HepG2 (cell line): Measurements from ENCODE around the gene HDHD3. TPM values are rescaled to one million over a fixed set of nuclear protein-coding genes. Genes with fewer than 3 reads are reported as not detected.

Experiments
- CBX1 ChIP-seq: IDR thresholded peaks from one replicate; pipeline ENCODE4 v1.6.1; 2016; ENCODE audit warnings: antibody characterized with exemption, low read depth
- GRHL1 ChIP-seq: sonication (generic); formaldehyde crosslinking; conservative IDR thresholded peaks from 2 replicates; pipeline ENCODE4 v1.8.0; 2022; ENCODE audit warnings: missing genetic modification reagents
- HINFP ChIP-seq: sonication (generic); formaldehyde crosslinking; IDR thresholded peaks from 2 replicates; pipeline ENCODE4 v1.4.0; 2020; ENCODE audit warnings: low read depth, mild to moderate bottlenecking, missing genetic modification reagents
- HNRNPL ChIP-seq: fragments of 200-400 bp; formaldehyde crosslinking; IDR thresholded peaks from 2 replicates; pipeline ENCODE4 v1.6.1; 2017; ENCODE audit warnings: mild to moderate bottlenecking, low read depth, low read length
- JDP2 ChIP-seq: sonication (generic); formaldehyde crosslinking; IDR thresholded peaks from 2 replicates; pipeline ENCODE4 v1.8.1; 2022; ENCODE audit warnings: missing genetic modification reagents, borderline replicate concordance
- KLF15 ChIP-seq: sonication (generic); formaldehyde crosslinking; IDR thresholded peaks from 2 replicates; pipeline ENCODE4 v1.8.1; 2023; ENCODE audit warnings: borderline replicate concordance, mild to moderate bottlenecking, inconsistent platforms, missing genetic modification reagents, mixed read lengths
- MED13 ChIP-seq: sonication (generic); formaldehyde crosslinking; IDR thresholded peaks from 2 replicates; pipeline ENCODE4 v1.5.0; 2020; ENCODE audit warnings: missing genetic modification reagents
- NFRKB ChIP-seq: fragments of 450-650 bp; IDR thresholded peaks from 2 replicates; pipeline ENCODE4 v1.6.1; 2017
- NFYB ChIP-seq: sonication (generic); formaldehyde crosslinking; IDR thresholded peaks from 2 replicates; pipeline ENCODE4 v1.4.0; 2020; ENCODE audit warnings: missing genetic modification reagents
- POLR2A ChIP-seq, 2 experiments: IDR thresholded peaks; 2 replicates each; pipeline ENCODE4 v1.6.1; 2011; ENCODE audit warnings: low read depth in 2 of 2, low read length in 2 of 2, mild to moderate bottlenecking in 1 of 2, moderate library complexity in 1 of 2; ENCODE audit not compliant: insufficient read depth in 1 of 2
- POLR2G ChIP-seq: fragments of 200-400 bp; formaldehyde crosslinking; IDR thresholded peaks from 2 replicates; pipeline ENCODE4 v1.6.1; 2018; ENCODE audit warnings: mild to moderate bottlenecking, low read depth, low read length, moderate library complexity
- SALL1 ChIP-seq: sonication (generic); formaldehyde crosslinking; IDR thresholded peaks from 2 replicates; pipeline ENCODE4 v1.8.0; 2022; ENCODE audit warnings: mild to moderate bottlenecking, missing genetic modification reagents
- SUZ12 ChIP-seq: fragments of 150-350 bp; IDR thresholded peaks from 2 replicates; pipeline ENCODE4 v1.6.1; 2014; ENCODE audit warnings: low read depth, low read length
- TCF7L2 ChIP-seq: IDR thresholded peaks from 2 replicates; pipeline ENCODE4 v1.6.1; 2011; ENCODE audit warnings: mild to moderate bottlenecking, low read depth, low read length, moderate library complexity
- U2AF1 ChIP-seq: fragments of 200-400 bp; formaldehyde crosslinking; optimal IDR thresholded peaks from 2 replicates; pipeline ENCODE3; 2017; ENCODE audit warnings: mild to moderate bottlenecking, low read depth, low read length
- YY1 ChIP-seq: IDR thresholded peaks from 2 replicates; pipeline ENCODE4 v1.6.1; 2011; ENCODE audit warnings: low read length, low read depth, moderate library complexity, mild to moderate bottlenecking; ENCODE audit not compliant: insufficient read depth, insufficient replicate concordance
- ZBTB38 ChIP-seq: sonication (generic); formaldehyde crosslinking; IDR thresholded peaks from 2 replicates; pipeline ENCODE4 v1.5.1; 2020; ENCODE audit warnings: mild to moderate bottlenecking, missing genetic modification reagents
- ZMYM4 ChIP-seq: sonication (generic); formaldehyde crosslinking; IDR thresholded peaks from 2 replicates; pipeline ENCODE4 v1.8.1; 2023; ENCODE audit warnings: mild to moderate bottlenecking, missing genetic modification reagents
- polyA plus RNA-seq, 8 experiments: library from polyadenylated mRNA; depleted of rRNA in 3 of 8; stranded (reverse) in 7 of 8; unstranded in 1 of 8; fragments of >200 nt; fragmentation: Illumina TruSeq in 4 of 8; extraction: Trizol in 4 of 8; gene quantifications; 2 replicates each; pipeline versions ENCODE4 v1.2.1 to v1.2.3, GENCODE V29; 2011 to 2016; ENCODE audit warnings: low read depth in 4 of 8, missing spikeins in 1 of 8, mixed read lengths in 1 of 8; ENCODE audit not compliant: insufficient read depth in 1 of 8
- total RNA-seq, 5 experiments: library from RNA; depleted of rRNA; stranded (reverse); fragments of >200 nt; fragmentation: Illumina TruSeq; extraction: Trizol; gene quantifications; 2 replicates each; pipeline ENCODE4 v1.2.3, GENCODE V29; 2016; ENCODE audit warnings: low read depth in 1 of 5
- TF ChIP-seq, protein P1 (sequence below): IDR thresholded peaks from 2 replicates; pipeline ENCODE4 v1.6.1; 2012; ENCODE audit warnings: low read length, improper control_type of control experiment
- TF ChIP-seq, protein P2 (sequence below): sonication (generic); formaldehyde crosslinking; IDR thresholded peaks from 2 replicates; pipeline ENCODE4 v1.4.0; 2020; ENCODE audit warnings: mild to moderate bottlenecking, missing genetic modification reagents
- TF ChIP-seq, protein P3 (sequence below): IDR thresholded peaks from 2 replicates; pipeline ENCODE4 v1.6.1; 2016; ENCODE audit warnings: mild to moderate bottlenecking
- TF ChIP-seq, protein P4 (sequence below): sonication (generic); formaldehyde crosslinking; IDR thresholded peaks from 2 replicates; pipeline ENCODE4 v1.5.1; 2020; ENCODE audit warnings: missing genetic modification reagents, mild to moderate bottlenecking, borderline replicate concordance

HDHD3 gene
- total and polyA plus RNA-seq, 2 of the 13 experiments (the other 11 are each of a cell fraction or from before 2014, with no cell fraction given), result 23.1 to 38.5 TPM

DNA sequence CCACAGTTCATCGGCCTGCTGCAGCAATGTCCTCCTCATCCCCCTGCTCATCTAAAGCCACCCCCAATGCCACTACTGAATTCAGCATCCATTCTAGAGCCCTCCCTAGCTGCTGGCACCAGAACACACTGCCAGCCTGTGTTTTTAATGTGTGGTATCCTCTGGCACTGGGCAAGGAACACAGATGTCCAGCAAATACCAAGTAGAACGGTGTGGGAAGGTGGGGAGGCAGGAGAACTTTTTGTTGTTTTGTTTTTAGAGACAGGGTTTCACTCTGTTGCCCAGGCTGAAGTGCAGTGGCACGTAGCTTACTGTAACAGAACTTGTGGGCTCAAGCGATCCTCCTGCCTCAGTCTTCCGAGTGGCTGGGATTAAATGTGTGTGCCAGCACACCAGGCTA, 4.7 kb downstream of the HDHD3 start (continued):
- no peak for TF ChIP-seq ZMYM4 (CRISPR knock-in tag)
- TF ChIP-seq U2AF1, result no peak
- no peak for TF ChIP-seq CBX1
- TF ChIP-seq NFYB (CRISPR knock-in tag), result no peak
- TF ChIP-seq SALL1, result 0 out of 2 replicates have a peak, but pooled peaks have one; percentile 15
- TF ChIP-seq YY1, result no peak
- TF ChIP-seq HNRNPL, result no peak
- TF ChIP-seq, protein P1, sequence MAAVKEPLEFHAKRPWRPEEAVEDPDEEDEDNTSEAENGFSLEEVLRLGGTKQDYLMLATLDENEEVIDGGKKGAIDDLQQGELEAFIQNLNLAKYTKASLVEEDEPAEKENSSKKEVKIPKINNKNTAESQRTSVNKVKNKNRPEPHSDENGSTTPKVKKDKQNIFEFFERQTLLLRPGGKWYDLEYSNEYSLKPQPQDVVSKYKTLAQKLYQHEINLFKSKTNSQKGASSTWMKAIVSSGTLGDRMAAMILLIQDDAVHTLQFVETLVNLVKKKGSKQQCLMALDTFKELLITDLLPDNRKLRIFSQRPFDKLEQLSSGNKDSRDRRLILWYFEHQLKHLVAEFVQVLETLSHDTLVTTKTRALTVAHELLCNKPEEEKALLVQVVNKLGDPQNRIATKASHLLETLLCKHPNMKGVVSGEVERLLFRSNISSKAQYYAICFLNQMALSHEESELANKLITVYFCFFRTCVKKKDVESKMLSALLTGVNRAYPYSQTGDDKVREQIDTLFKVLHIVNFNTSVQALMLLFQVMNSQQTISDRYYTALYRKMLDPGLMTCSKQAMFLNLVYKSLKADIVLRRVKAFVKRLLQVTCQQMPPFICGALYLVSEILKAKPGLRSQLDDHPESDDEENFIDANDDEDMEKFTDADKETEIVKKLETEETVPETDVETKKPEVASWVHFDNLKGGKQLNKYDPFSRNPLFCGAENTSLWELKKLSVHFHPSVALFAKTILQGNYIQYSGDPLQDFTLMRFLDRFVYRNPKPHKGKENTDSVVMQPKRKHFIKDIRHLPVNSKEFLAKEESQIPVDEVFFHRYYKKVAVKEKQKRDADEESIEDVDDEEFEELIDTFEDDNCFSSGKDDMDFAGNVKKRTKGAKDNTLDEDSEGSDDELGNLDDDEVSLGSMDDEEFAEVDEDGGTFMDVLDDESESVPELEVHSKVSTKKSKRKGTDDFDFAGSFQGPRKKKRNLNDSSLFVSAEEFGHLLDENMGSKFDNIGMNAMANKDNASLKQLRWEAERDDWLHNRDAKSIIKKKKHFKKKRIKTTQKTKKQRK, result no peak
- TF ChIP-seq, protein P2, sequence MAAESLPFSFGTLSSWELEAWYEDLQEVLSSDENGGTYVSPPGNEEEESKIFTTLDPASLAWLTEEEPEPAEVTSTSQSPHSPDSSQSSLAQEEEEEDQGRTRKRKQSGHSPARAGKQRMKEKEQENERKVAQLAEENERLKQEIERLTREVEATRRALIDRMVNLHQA (CRISPR knock-in tag), result no peak
- no peak for TF ChIP-seq MED13 (CRISPR knock-in tag)
- 0 out of 2 replicates have a peak, but pooled peaks have one; percentile 24 for TF ChIP-seq POLR2G
- no peak for TF ChIP-seq NFRKB
- no peak for TF ChIP-seq HINFP (CRISPR knock-in tag)
- TF ChIP-seq ZBTB38 (CRISPR knock-in tag), result no peak
- peak in 1 of 2 experiments; percentile 29; a peak in 1 of 4 replicates for TF ChIP-seq POLR2A (IDR thresholded peaks at IDR 0.05; ENCODE audit: insufficient read depth in 1 of 2, low read depth in 2 of 2, low read length in 2 of 2)
- TF ChIP-seq, protein P3, sequence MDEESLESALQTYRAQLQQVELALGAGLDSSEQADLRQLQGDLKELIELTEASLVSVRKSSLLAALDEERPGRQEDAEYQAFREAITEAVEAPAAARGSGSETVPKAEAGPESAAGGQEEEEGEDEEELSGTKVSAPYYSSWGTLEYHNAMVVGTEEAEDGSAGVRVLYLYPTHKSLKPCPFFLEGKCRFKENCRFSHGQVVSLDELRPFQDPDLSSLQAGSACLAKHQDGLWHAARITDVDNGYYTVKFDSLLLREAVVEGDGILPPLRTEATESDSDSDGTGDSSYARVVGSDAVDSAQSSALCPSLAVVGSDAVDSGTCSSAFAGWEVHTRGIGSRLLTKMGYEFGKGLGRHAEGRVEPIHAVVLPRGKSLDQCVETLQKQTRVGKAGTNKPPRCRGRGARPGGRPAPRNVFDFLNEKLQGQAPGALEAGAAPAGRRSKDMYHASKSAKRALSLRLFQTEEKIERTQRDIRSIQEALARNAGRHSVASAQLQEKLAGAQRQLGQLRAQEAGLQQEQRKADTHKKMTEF (CRISPR knock-in tag), result no peak
- TF ChIP-seq GRHL1 (CRISPR knock-in tag), result no peak
- TF ChIP-seq, protein P4, sequence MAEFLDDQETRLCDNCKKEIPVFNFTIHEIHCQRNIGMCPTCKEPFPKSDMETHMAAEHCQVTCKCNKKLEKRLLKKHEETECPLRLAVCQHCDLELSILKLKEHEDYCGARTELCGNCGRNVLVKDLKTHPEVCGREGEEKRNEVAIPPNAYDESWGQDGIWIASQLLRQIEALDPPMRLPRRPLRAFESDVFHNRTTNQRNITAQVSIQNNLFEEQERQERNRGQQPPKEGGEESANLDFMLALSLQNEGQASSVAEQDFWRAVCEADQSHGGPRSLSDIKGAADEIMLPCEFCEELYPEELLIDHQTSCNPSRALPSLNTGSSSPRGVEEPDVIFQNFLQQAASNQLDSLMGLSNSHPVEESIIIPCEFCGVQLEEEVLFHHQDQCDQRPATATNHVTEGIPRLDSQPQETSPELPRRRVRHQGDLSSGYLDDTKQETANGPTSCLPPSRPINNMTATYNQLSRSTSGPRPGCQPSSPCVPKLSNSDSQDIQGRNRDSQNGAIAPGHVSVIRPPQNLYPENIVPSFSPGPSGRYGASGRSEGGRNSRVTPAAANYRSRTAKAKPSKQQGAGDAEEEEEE (CRISPR knock-in tag), result no peak
- TF ChIP-seq KLF15 (CRISPR knock-in tag), result no peak
- no peak for TF ChIP-seq SUZ12
- TF ChIP-seq TCF7L2, result no peak
- TF ChIP-seq JDP2 (CRISPR knock-in tag), result no peak
